HFF-Myc (cell line): ENCODE measurements around the gene DCAF5.

Source experiments
- DNase-seq: peaks from one replicate; pipeline ENCODE4 v3.0.0-alpha.2; 2011; ENCODE audit warnings: low read depth; ENCODE audit errors: extremely low read depth
- H3K4me3 ChIP-seq: replicated peaks from 2 replicates; pipeline ENCODE4 v1.5.1; 2011; ENCODE audit warnings: low read depth, mild to moderate bottlenecking, control low read depth, low read length
- TF ChIP-seq, protein P1 (sequence below): IDR thresholded peaks from 2 replicates; pipeline ENCODE4 v1.5.1; 2012; ENCODE audit warnings: mild to moderate bottlenecking, low read depth, low read length, control low read depth; ENCODE audit errors: missing control alignments

DCAF5 gene

DNA sequence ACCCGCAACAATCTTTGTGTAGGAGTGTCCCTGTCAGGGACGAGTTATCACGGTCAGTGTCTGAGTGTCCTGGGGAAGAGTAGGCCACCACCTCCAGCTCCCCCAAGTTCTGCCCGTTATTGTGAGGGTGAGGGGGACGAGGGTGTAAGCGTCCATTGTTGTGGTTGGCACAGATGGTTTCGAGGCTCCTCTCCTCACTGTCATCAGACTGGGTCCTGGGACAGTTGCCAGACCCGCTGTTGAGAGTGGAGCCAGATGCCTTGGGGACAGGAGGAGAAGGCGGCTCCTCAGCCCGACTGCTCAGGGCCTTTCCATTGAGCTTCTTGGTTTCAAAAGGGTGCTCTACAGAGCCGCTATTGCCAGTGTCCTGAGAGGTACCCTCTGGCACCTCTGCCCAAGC is 98.9 kb downstream of the DCAF5 start:
- H3K4me3 ChIP-seq = no peak overlapping the region
- no peak for DNase-seq
- TF ChIP-seq, protein P1, sequence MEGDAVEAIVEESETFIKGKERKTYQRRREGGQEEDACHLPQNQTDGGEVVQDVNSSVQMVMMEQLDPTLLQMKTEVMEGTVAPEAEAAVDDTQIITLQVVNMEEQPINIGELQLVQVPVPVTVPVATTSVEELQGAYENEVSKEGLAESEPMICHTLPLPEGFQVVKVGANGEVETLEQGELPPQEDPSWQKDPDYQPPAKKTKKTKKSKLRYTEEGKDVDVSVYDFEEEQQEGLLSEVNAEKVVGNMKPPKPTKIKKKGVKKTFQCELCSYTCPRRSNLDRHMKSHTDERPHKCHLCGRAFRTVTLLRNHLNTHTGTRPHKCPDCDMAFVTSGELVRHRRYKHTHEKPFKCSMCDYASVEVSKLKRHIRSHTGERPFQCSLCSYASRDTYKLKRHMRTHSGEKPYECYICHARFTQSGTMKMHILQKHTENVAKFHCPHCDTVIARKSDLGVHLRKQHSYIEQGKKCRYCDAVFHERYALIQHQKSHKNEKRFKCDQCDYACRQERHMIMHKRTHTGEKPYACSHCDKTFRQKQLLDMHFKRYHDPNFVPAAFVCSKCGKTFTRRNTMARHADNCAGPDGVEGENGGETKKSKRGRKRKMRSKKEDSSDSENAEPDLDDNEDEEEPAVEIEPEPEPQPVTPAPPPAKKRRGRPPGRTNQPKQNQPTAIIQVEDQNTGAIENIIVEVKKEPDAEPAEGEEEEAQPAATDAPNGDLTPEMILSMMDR = no peak

DNA sequence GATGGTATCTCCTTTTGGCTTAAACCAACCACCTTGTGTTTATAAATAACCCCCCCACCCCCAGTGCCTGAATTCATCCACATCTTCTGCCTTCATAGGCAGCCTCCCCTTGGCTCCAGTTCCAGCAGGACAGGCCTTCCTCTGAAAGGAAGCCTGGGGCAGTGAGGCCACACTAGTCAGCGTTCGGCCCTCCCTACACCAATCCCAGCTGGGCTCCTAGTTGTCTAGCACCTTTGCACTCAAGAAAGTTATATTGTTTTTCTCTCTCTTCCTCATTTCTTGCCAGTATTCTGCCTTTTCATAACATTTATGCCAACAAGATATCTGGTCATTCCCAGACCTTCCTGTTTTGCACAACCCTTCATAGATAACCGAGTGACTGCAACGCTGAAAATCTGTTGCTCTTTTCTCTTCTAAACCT is 100.7 kb downstream of the DCAF5 start:
- TF ChIP-seq, protein P1 = no peak
- H3K4me3 ChIP-seq = no peak overlapping the region
- DNase-seq = no peak

DNA sequence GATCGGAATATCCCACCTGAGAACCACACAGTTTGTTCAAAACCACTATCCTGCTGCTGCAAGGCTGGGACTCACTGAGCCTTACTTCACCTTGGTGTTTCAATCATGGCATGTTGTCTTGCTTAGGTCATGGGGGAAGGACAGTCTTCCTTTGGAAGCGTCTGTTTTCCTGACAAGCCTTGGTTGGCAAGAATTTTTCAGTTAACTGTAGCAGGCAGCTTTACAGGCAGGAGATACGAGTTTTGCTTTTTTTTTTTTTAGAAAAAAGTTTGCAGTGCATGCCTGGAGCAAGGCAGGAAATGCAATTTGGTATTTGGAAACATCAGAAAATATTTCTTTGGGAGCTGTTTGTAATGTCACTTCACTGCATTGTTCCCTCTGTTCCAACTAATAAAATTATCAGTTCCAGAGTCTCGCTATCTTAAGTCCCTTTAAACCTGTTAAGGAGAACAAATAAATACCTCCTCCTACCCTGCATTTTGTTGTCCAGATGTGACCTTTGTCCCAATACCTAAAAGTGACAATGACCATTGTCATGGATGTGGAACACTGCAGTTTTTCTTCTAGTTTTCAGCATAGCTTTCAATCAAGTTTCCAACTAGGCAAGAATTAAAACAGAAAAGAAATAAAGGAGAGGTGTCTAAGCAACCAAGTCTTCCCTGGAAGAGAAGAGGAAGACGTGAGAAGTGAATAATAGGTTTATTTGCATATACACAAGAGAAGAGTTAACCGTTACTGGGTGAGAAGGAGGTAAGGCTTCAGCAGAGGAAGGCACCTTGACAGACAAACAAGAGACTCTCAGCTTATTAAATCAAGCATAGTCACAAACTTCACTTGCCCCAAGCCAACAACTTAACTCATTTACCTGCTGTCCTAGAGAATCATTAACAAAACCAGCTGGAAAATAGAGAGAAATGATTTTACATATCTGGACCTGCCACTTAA is 102.4 kb downstream of the DCAF5 start:
- TF ChIP-seq, protein P1 = no peak
- no peak for DNase-seq
- no peak overlapping the region for H3K4me3 ChIP-seq

DNA sequence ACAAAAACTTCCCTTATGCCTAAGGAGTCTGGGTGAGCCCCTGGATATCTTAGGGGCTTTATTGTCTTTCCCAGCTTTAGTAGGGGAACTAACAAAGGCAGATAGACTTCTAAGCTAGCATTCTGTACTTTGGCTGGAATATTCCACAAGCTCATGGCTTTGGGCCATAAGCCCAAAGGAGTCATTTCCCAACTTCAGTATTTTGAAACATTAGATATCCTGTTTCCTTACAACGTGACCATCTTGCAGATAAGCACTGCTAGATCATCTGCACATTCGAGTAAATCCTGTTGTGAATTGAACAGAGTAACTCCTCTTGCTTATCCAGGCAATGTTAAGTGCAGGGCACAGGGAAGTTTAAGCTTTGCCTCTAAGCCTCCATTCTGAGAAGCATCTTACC is 103.2 kb downstream of the DCAF5 start:
- DNase-seq = no peak
- TF ChIP-seq, protein P1 = no peak
- H3K4me3 ChIP-seq = no peak overlapping the region

DNA sequence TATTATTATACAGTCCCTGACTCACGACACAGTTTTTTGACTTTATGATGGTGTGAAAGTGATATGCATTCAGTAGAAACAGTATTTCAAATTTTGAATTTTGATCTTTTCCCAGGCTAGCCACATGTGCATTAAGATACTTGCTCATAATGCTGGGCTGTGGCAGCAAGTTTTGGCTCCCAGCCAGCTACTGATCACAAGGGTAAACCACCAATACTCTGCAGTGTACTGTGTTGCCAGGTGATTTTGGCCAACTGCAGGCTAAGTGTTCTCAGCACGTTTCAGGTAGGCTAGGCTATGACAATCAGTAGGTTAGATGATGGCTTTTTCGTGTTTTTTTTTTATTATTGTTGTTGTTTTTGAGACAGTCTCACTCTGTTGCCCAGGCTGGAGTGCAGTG is 104.5 kb downstream of the DCAF5 start:
- no peak for DNase-seq
- no peak overlapping the region for H3K4me3 ChIP-seq
- TF ChIP-seq, protein P1 = no peak

DNA sequence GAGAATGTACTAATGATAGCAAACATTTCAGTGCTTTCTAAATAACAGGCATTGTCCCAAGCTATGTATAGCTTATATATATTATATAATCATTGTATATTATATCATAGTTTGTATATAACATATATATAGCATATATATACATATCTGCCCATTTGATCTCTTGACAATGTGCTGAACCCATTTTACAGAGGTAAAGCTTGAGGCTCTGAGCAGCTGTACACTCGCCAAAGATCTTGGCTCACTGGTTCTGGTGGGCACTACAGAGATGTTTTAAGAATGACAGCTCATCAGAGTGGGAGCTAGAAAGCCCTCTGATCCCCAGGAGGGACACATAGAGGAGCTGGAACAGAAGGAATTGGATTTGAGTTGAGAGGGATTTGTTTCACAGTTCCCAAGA is 105.7 kb downstream of the DCAF5 start:
- no peak overlapping the region for H3K4me3 ChIP-seq
- no peak for DNase-seq
- TF ChIP-seq, protein P1 = no peak
